ENCODE results near the gene WBP1.

Gene WBP1

GRCh38 chr2:74510272-74510671 lies 52.0 kb downstream of the WBP1 start:
- H3K9me3 Mint-ChIP-seq = peaks cover 4% of the 10 kb centered on the region
- no peak overlapping the region for H3K4me3 Mint-ChIP-seq
- DNase-seq = no peak
- no peak overlapping the region for H3K27ac Mint-ChIP-seq
- H3K27me3 Mint-ChIP-seq (ENCODE audit: low read depth, poor library complexity) = peaks cover 100% of the 10 kb centered on the region
- no peak for TF ChIP-seq CTCF (IDR thresholded peaks at IDR 0.05)
- H3K36me3 Mint-ChIP-seq (ENCODE audit: low read depth) = peaks cover 17% of the 10 kb centered on the region
- H3K4me1 Mint-ChIP-seq = peaks cover 44% of the 10 kb centered on the region

Data from nephron progenitor cell (in vitro differentiated cells).